ENCODE data around the gene MYOD1.

MYOD1 gene

GRCh38 chr11:17771415-17771814 lies 52.0 kb downstream of the MYOD1 start:
- DNase-seq (no peak), ATAC-seq (no peak)

Data from stimulated activated naive CD8-positive, alpha-beta T cell treated with anti-CD3 and anti-CD28 coated beads, Interleukin-15, Interleukin-2, amounts not matched to agents 100 U/mL and 50 U/mL, for 24 hours (primary cell).